Measurements from ENCODE around the gene SLC25A4.

Gene SLC25A4

GRCh38 chr4:185119927-185120630, 23.0 kb upstream of the SLC25A4 start:
- DNase-seq (ENCODE audit: low read depth in 3 of 3, low spot score in 1 of 3): no peak

GRCh38 chr4:185120631-185120946, 22.5 kb upstream of the SLC25A4 start:
- no peak for DNase-seq (ENCODE audit: low read depth in 3 of 3, low spot score in 1 of 3)

GRCh38 chr4:185122681-185123345, 20.3 kb upstream of the SLC25A4 start:
- no peak for DNase-seq (ENCODE audit: low read depth in 3 of 3, low spot score in 1 of 3)

- no peak for DNase-seq (ENCODE audit: low read depth in 3 of 3, low spot score in 1 of 3)
These were observed 19.1 kb upstream of the SLC25A4 start for GRCh38 chr4:185124006-185124405.

- DNase-seq (ENCODE audit: low read depth in 3 of 3, low spot score in 1 of 3): no peak
These were observed 15.8 kb upstream of the SLC25A4 start for GRCh38 chr4:185127021-185127925.

GRCh38 chr4:185128272-185129119, 14.6 kb upstream of the SLC25A4 start:
- no peak for DNase-seq (ENCODE audit: low read depth in 3 of 3, low spot score in 1 of 3)

- no peak for DNase-seq (ENCODE audit: low read depth in 3 of 3, low spot score in 1 of 3)
These were observed 8.7 kb upstream of the SLC25A4 start for GRCh38 chr4:185134307-185134869.

GRCh38 chr4:185137233-185137925, 5.7 kb upstream of the SLC25A4 start:
- no peak for DNase-seq (ENCODE audit: low read depth in 3 of 3, low spot score in 1 of 3)

- no peak for DNase-seq (ENCODE audit: low read depth in 3 of 3, low spot score in 1 of 3)
These were observed 4.9 kb upstream of the SLC25A4 start for GRCh38 chr4:185138161-185138560.

- DNase-seq (ENCODE audit: low read depth in 3 of 3, low spot score in 1 of 3): no peak
These were observed 3.3 kb upstream of the SLC25A4 start for GRCh38 chr4:185139736-185140135.

- no peak for DNase-seq (ENCODE audit: low read depth in 3 of 3, low spot score in 1 of 3)
These were observed 1.3 kb upstream of the SLC25A4 start for GRCh38 chr4:185141777-185142176.

GRCh38 chr4:185142564-185142911, 528 bp upstream of the SLC25A4 start:
- DNase-seq (ENCODE audit: low read depth in 3 of 3, low spot score in 1 of 3): no peak

GRCh38 chr4:185143601-185143969, 519 bp downstream of the SLC25A4 start:
- DNase-seq (ENCODE audit: low read depth in 3 of 3, low spot score in 1 of 3): no peak

- no peak for DNase-seq (ENCODE audit: low read depth in 3 of 3, low spot score in 1 of 3)
These were observed 1.7 kb downstream of the SLC25A4 start for GRCh38 chr4:185144601-185145240.

GRCh38 chr4:185145572-185145971, 2.5 kb downstream of the SLC25A4 start:
- DNase-seq (ENCODE audit: low read depth in 3 of 3, low spot score in 1 of 3): no peak

GRCh38 chr4:185149392-185149791, 6.3 kb downstream of the SLC25A4 start:
- no peak for DNase-seq (ENCODE audit: low read depth in 3 of 3, low spot score in 1 of 3)

GRCh38 chr4:185151296-185151695, 8.2 kb downstream of the SLC25A4 start:
- DNase-seq (ENCODE audit: low read depth in 3 of 3, low spot score in 1 of 3): no peak

GRCh38 chr4:185165605-185166063, 22.6 kb downstream of the SLC25A4 start:
- no peak for DNase-seq (ENCODE audit: low read depth in 3 of 3, low spot score in 1 of 3)

GRCh38 chr4:185167234-185167633, 24.2 kb downstream of the SLC25A4 start:
- DNase-seq (ENCODE audit: low read depth in 3 of 3, low spot score in 1 of 3): no peak

Data from stimulated activated CD4-positive, alpha-beta T cell treated with anti-CD3 and anti-CD28 coated beads, TNF-alpha, amount 100 ng/mL, for 1 hour (primary cell).